ENCODE results near the gene RAB21.
A peak's percentile ranks its signal among the peaks of the same experiment; 100 is the strongest.

Gene RAB21, protein sequence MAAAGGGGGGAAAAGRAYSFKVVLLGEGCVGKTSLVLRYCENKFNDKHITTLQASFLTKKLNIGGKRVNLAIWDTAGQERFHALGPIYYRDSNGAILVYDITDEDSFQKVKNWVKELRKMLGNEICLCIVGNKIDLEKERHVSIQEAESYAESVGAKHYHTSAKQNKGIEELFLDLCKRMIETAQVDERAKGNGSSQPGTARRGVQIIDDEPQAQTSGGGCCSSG

GRCh38 chr12:71754461-71755145, at the start of gene RAB21:
Gene RAB21 (plus strand): TSS chr12:71754863. CDS start chr12:71755130, 267 bp downstream.
- H3K4me3 ChIP-seq (ENCODE audit: low read length), result peak within 1 kb of the TSS; percentile 82
- no peak for TF ChIP-seq ZNF274 (IDR thresholded peaks at IDR 0.05; ENCODE audit: low read depth, low read length)

DNA sequence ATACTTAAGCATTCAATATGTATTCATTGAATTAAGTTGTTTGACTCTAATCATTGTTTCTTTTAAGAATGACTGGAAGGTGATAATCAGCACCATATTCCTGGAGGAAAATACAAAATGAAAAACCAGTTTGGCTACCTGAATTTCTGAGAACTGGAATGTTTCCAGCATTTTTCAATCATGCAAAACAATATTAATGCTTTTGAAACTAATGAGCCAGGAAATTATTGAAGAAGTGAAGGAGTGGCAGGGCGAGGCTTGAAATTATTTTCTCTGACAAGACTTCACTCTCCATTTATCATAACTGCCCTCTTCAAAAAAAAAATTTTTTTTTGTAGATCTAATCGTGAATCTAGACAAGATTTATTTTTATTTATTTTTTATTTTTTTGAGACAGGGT, 49.7 kb upstream of the RAB21 start:
- no peak overlapping the region for H3K4me3 ChIP-seq (ENCODE audit: low read length)
- TF ChIP-seq ZNF274 (IDR thresholded peaks at IDR 0.05; ENCODE audit: low read depth, low read length), result no peak

DNA sequence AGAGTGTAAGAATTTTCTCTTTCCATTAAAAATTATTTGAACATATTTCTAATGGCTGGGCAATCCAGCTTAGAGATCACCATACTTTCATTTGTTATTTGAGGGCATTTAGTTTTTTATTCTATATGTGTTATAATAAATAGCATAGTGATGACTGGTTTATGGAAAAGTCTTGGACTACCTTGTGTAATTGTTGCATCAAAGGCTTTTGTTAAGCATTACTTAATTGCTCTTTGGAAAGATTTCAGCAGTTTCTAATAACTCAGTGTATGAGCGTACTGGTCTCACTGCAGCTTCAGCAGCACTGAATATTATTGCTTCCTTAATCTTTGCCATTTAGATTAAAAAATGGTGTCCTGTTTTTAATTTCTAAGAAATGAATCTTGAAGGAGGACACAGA, 46.0 kb upstream of the RAB21 start:
- no peak overlapping the region for H3K4me3 ChIP-seq (ENCODE audit: low read length)
- TF ChIP-seq ZNF274 (IDR thresholded peaks at IDR 0.05; ENCODE audit: low read depth, low read length), result no peak

DNA sequence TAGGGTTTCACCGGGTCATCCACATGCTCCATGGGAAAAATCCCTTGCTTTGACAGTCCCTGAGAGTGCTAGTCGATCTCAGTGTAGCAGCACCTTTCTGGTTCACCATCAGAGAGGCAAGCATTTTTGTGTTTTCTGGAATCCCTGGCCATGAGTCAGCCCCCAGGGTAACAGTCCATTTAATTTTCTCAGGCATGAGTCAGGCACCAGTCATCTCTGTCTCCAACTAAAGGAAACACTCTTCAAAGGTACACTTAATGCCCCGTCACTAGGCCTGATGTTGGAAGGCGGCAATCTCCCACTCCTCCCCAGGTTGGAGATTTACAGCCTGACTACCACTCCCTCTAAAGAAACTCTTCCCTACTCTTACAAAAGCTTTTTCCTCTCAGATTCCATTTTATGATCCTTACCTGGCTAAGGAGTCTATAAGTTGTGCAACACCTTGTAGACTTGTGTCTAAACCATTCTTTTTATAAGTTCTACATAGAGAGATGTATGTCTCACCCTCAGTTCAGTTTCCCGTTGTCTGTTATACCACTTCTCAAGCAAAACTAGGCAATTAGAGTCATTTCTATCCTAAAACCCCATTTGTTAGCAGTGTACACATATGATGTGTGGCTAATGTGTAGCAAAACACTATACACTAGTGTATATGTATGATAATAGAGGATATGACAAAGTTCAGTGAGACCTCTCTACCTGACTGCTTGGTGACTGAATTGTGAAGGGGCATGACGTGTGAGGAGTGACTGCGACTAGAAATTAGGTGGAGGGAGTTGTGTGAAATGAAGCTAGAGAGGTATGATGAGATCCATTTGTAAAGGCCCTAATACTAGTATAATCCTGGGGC, 44.2 kb upstream of the RAB21 start:
- no peak overlapping the region for H3K4me3 ChIP-seq (ENCODE audit: low read length)
- TF ChIP-seq ZNF274 (IDR thresholded peaks at IDR 0.05; ENCODE audit: low read depth, low read length), result no peak

GRCh38 chr12:71718611-71719010, 36.1 kb upstream of the RAB21 start:
- no peak for TF ChIP-seq ZNF274 (IDR thresholded peaks at IDR 0.05; ENCODE audit: low read depth, low read length)
- H3K4me3 ChIP-seq (ENCODE audit: low read length), result no peak overlapping the region

- no peak overlapping the region for H3K4me3 ChIP-seq (ENCODE audit: low read length)
- no peak for TF ChIP-seq ZNF274 (IDR thresholded peaks at IDR 0.05; ENCODE audit: low read depth, low read length)
These were observed 34.9 kb upstream of the RAB21 start for GRCh38 chr12:71719647-71720370.

DNA sequence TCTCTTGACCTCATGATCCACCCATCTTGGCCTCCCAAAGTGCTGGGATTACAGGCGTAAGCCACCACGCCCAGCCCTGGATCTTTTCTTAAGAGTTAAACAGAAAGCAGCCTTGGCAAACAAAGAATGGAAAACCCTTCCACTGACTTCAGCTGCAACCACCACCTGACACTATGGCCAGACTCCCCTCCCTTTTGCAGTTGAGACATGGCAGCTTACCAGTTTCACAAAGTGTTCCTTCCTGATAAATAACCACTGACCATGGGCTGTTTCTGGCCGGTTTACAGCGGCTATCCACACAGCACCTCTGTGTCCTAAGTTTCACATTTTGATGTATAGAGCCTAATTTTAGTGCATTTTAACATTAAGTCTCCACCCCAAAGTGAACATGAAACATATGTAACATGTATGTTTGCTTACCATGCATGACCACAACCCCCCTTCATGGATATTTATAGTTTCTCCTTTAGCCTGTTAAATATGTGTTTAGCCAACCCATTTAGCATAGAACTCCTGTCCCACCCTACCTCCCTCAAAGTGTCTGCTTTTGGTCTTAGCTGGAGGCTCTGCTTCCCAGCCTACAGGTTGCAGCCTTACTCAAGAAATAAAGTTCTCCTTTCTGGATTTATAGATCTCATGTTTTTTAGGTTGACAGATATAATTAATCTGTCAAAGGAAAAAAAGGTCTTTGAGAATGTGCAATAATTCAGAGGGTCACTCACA, 32.7 kb upstream of the RAB21 start:
- no peak overlapping the region for H3K4me3 ChIP-seq (ENCODE audit: low read length)
- no peak for TF ChIP-seq ZNF274 (IDR thresholded peaks at IDR 0.05; ENCODE audit: low read depth, low read length)

GRCh38 chr12:71725011-71725410, 29.7 kb upstream of the RAB21 start:
- no peak for TF ChIP-seq ZNF274 (IDR thresholded peaks at IDR 0.05; ENCODE audit: low read depth, low read length)
- H3K4me3 ChIP-seq (ENCODE audit: low read length), result no peak overlapping the region

DNA sequence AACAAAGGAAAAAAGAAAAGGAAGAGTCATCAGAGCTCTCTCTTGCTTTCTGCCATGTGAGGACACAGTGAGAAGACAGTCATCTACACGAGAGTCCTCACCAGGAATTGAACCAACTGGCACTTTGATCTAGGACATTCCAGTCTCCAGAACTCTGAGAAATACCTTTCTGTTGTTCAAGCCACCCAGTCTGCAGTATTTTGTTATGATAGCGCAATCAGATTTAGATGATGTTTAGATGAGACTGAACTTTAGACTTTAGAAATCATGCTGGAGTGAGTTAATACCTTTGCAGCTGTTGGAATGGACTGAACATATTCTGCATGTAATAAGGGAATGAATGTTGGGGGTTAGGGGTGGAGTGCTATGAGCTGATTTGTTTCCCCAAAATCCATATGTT, 28.1 kb upstream of the RAB21 start:
- H3K4me3 ChIP-seq (ENCODE audit: low read length), result no peak overlapping the region
- no peak for TF ChIP-seq ZNF274 (IDR thresholded peaks at IDR 0.05; ENCODE audit: low read depth, low read length)

DNA sequence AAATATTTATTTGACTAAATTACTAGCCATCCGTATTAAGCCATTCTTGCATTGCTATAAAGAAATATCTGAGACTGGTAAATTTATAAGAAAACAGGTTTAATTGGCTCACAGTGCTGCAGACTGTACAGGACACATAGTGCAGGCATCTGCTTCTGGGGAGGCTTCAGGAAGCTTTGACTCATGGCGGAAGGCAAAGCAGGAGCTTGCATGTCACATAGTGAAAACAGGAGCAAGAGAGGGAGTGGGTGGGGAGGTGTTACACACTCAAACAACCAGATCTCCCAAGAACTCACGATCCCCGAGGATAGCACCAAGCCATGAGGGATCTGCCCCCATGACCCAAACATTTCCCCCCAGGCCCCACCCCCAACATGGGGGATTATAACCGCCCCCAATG, 26.7 kb upstream of the RAB21 start:
- no peak for TF ChIP-seq ZNF274 (IDR thresholded peaks at IDR 0.05; ENCODE audit: low read depth, low read length)
- no peak overlapping the region for H3K4me3 ChIP-seq (ENCODE audit: low read length)

DNA sequence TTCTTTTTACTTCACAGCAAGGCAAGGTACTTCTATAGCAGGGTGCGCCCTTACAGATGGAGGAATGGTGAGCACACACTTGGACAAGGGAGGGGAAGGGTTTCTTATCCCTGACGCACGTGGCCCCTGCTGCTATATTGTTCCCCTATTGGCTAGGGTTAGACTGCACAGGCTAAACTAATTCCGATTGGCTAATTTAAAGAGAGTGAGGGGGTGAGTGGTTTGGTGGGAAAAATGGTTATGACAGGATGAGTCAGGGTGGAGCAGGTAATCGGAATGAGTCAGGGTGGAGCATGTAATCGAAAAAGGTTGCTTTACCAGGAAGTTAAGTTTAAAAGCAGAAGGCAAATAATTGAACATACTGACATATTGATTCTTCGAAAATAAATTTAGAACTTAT, 23.7 kb upstream of the RAB21 start:
- H3K4me3 ChIP-seq (ENCODE audit: low read length), result no peak overlapping the region
- no peak for TF ChIP-seq ZNF274 (IDR thresholded peaks at IDR 0.05; ENCODE audit: low read depth, low read length)

GRCh38 chr12:71731439-71732356, 23.0 kb upstream of the RAB21 start:
- H3K4me3 ChIP-seq (ENCODE audit: low read length), result no peak overlapping the region

GRCh38 chr12:71732357-71732712, 22.3 kb upstream of the RAB21 start:
- no peak overlapping the region for H3K4me3 ChIP-seq (ENCODE audit: low read length)
- TF ChIP-seq ZNF274 (IDR thresholded peaks at IDR 0.05; ENCODE audit: low read depth, low read length), result no peak

More at GRCh38 chr12:71731439-71732356, 23.0 kb upstream of the RAB21 start:
- TF ChIP-seq ZNF274 (IDR thresholded peaks at IDR 0.05; ENCODE audit: low read depth, low read length), result no peak

Data from GM08714 (cell line).